Uterus (tissue), 4 donors: ENCODE data around the gene GSN. TPM values are rescaled to one million over a fixed set of nuclear protein-coding genes. Genes with fewer than 3 reads are reported as not detected.

Experiments used
- DNase-seq, 2 donors: peaks; one replicate each; pipeline ENCODE4 v3.0.0-alpha.2; 2019 to 2020
- H3K27ac ChIP-seq, 2 donors: fragments of 200-600 bp; sonication (generic); 1 replicate in 1 of 2; 2 replicates in 1 of 2; pipeline ENCODE4 v1.5.1; 2016 to 2018
- H3K27me3 ChIP-seq, 2 donors: fragments of 200-600 bp; sonication (generic); one replicate each; pipeline ENCODE4 v1.5.1; 2018 to 2019; ENCODE audit warnings: control low read depth in 1 of 2
- H3K36me3 ChIP-seq, 2 donors: fragments of 200-600 bp; sonication (generic); one replicate each; pipeline ENCODE4 v1.5.1; 2019; ENCODE audit warnings: control low read depth in 1 of 2
- H3K4me1 ChIP-seq, 2 donors: fragments of 200-600 bp; sonication (generic); one replicate each; pipeline ENCODE4 v1.5.1; 2018 to 2019; ENCODE audit warnings: control low read depth in 1 of 2
- H3K4me3 ChIP-seq, 2 donors: fragments of 200-600 bp; sonication (generic); 1 replicate in 1 of 2; 2 replicates in 1 of 2; pipeline ENCODE4 v1.5.1; 2018 to 2019; ENCODE audit warnings: mild to moderate bottlenecking in 1 of 2
- H3K9me3 ChIP-seq, 2 donors: fragments of 200-600 bp; sonication (generic); one replicate each; pipeline ENCODE4 v1.5.1; 2019; ENCODE audit warnings: control low read depth in 1 of 2
- POLR2A ChIP-seq, 2 donors: fragments of 450-650 bp; IDR thresholded peaks; one replicate each; pipeline ENCODE4 v1.6.1; 2016; ENCODE audit warnings: antibody characterized with exemption in 2 of 2, mild to moderate bottlenecking in 1 of 2, moderate library complexity in 1 of 2
- intact Hi-C: fragments of 100-400 bp; cut with DNase I; formaldehyde crosslinking; loops from one replicate; pipeline ENCODE4 v1.15.1; 2023; ENCODE audit warnings: low total_unique reads
- total RNA-seq, 4 donors: library from RNA; depleted of rRNA in 3 of 4; stranded (reverse); fragments of >200 nt in 3 of 4; gene quantifications; one replicate each; pipeline versions ENCODE4 v1.1.0 to v1.2.4, GENCODE V29; 2014 to 2023
- TF ChIP-seq, protein P1 (sequence below), 4 experiments: fragments of 200-600 bp in 2 of 4; fragments of 450-650 bp in 2 of 4; sonication (generic) in 2 of 4; IDR thresholded peaks; one replicate each; pipeline ENCODE4 v1.5.1; 2016 to 2019; ENCODE audit warnings: antibody characterized with exemption in 4 of 4, mild to moderate bottlenecking in 2 of 4, moderate library complexity in 1 of 4
- donor health status: DM: yes; HTN: yes; CAD: no.

Gene GSN
- total RNA-seq, 4 donors from 2014 or later = 567 to 1,619 (median 884) TPM

DNA sequence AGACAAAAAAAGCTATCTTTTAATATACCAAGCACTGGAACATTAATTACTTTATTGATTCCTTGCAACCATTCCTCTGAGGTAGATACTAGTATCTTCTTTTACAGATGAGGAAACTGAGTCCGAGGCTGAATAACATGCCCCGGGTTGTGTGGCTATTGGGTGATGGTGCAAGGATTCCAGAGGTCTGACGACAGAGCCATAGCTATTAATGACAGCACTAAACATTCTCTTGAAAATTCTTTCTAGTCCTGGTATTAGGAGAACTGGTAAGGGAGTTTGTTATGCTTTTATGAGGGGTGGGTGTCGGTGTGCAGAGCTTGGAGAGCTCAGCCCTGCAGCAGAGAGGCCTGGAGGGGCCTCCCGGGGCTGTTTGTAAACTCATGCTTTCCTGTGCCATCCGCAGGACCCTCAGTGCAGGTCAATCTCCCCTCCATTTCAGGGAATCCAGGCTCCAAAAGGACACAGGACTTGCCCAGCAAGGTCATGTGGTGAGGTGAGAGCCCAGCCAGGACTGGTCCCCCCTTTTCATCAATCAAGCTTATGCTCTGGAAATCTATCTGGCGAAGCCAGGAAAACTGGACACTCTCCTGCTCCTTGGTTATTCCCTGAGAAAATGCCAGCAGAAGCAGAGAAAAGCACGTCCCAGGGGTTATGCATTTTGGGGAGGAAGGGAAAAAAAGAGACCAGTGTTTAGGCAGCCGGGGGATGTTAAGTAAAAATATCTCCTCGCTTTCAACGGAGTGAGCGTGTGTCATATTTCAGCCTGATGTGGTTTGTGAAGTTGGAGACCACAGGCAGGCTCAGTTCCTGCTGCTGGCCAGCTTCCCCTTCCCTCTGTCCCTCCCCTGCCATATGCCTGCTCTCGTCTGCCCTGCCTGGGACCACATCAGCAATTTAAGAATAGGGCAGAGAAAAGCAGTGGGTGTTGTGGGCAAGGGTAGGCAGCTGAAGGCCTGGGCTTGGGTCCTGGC, 3.7 kb downstream of the GSN start:
- Histone ChIP-seq H3K9me3 (no peaks in the 10 kb centered on the region), H3K4me1 (peaks cover 11 to 40% of the 10 kb centered on the region in 2 donors), H3K36me3 (no peaks in the 10 kb centered on the region), H3K27me3 (no peaks in the 10 kb centered on the region), H3K27ac (peak overlapping the region; percentile 89 to 100), H3K4me3 (peak overlapping the region in 1 of 2 donors; percentile 19)
- intact Hi-C loops = no loop called here
- no peak for TF ChIP-seq POLR2A (IDR thresholded peaks at IDR 0.05)
- TF ChIP-seq, protein P1, sequence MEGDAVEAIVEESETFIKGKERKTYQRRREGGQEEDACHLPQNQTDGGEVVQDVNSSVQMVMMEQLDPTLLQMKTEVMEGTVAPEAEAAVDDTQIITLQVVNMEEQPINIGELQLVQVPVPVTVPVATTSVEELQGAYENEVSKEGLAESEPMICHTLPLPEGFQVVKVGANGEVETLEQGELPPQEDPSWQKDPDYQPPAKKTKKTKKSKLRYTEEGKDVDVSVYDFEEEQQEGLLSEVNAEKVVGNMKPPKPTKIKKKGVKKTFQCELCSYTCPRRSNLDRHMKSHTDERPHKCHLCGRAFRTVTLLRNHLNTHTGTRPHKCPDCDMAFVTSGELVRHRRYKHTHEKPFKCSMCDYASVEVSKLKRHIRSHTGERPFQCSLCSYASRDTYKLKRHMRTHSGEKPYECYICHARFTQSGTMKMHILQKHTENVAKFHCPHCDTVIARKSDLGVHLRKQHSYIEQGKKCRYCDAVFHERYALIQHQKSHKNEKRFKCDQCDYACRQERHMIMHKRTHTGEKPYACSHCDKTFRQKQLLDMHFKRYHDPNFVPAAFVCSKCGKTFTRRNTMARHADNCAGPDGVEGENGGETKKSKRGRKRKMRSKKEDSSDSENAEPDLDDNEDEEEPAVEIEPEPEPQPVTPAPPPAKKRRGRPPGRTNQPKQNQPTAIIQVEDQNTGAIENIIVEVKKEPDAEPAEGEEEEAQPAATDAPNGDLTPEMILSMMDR (IDR thresholded peaks at IDR 0.05) = no peak
- peak in 1 of 2 donors; percentile 45 for DNase-seq

DNA sequence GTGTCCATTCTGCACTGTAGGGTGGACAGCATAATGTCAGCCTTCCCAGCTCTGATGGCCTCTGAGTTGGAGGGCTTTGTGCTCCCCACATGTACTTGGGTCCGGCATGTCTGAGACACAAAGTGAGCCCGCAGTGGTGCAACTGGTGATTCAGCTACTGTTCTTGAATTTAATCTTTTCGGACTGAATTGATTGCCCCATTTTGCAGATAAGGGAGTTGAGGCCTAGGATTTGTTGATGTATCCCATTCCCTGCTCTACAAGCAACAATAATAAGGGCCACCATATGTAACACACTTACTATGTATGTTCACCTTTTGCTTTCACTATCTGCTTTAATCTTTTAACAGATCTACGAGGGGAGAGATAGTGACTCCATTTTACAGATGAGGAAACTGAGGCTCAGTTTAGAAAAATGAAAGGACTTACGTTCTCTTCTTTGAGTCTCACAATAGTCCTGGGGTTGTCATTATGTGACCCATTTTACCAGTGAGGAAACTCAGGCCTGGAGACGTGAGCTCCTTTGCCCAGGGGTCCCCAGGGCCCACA, 4.5 kb downstream of the GSN start:
- Histone ChIP-seq H3K9me3 (no peaks in the 10 kb centered on the region), H3K4me3 (no peak overlapping the region), H3K27ac (peak overlapping the region; percentile 89 to 100), H3K4me1 (peaks cover 13 to 32% of the 10 kb centered on the region in 2 donors), H3K27me3 (no peaks in the 10 kb centered on the region), H3K36me3 (no peaks in the 10 kb centered on the region)
- DNase-seq = no peak
- intact Hi-C loops = no loop called here
- TF ChIP-seq POLR2A (IDR thresholded peaks at IDR 0.05) = no peak
- TF ChIP-seq, protein P1 (IDR thresholded peaks at IDR 0.05) = no peak

DNA sequence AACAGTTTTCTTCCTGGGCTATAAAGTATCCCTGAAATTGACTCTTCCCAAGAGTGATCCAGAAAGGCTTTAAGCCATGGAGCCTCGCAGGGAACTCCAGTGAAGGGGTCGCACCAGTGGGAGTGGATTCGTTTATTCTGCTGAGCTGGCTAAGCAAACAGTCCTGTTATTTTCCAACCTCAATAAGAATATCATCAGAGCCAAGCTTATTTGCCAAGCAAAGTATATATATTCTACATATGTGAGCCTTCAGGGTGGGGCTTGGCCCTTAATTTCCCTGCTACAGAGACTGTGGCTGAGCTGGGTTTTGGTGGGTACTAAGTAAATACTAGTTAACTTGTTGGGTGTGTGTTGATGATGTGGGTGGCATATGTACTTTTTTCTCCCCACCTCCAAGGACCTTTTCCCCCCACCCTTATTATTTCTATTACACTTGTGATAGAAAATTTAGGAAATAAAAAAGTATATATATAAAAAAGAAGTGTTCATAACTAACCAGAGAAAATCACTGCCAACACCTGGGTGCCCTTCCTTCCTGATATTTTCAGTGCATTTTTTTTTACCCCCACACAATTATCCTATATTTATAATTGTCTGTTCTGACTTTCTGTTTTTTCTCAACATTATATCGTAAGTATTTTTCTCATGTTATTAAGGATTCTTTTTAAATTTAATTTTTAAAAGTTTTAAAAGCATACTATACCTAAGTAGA, 5.3 kb downstream of the GSN start:
- Histone ChIP-seq H3K27me3 (no peaks in the 10 kb centered on the region), H3K4me1 (peaks cover 20 to 32% of the 10 kb centered on the region in 2 donors), H3K9me3 (no peaks in the 10 kb centered on the region), H3K4me3 (no peak overlapping the region), H3K27ac (peak overlapping the region; percentile 89 to 100), H3K36me3 (no peaks in the 10 kb centered on the region)
- intact Hi-C loops = no loop called here
- TF ChIP-seq POLR2A (IDR thresholded peaks at IDR 0.05) = no peak
- TF ChIP-seq, protein P1 (IDR thresholded peaks at IDR 0.05) = no peak
- DNase-seq = no peak

DNA sequence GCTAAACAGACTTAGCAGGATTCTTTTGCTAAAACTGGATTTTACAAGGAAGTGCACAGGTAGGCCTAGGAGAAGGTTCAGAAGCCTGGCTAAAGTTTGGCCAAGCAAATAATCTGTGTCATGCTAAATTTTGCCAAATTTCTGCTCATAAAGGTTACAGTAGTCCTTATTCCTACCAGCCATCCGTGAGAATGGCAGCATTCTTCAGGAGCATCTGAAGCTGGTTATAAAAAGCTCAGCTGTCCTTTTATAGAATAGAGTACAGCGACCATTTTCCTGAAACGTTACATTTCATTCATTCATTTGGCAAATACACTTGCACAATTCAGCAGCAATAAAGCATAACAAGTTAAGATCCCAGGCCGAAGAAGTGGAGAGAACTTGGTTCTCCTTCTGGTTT, 6.9 kb downstream of the GSN start:
- intact Hi-C loops = no loop called here
- no peak overlapping the region for H3K4me3 ChIP-seq
- TF ChIP-seq, protein P1 (IDR thresholded peaks at IDR 0.05) = no peak
- H3K4me1 ChIP-seq = peaks cover 29 to 43% of the 10 kb centered on the region in 2 donors
- H3K36me3 ChIP-seq = no peaks in the 10 kb centered on the region
- DNase-seq = no peak
- peak overlapping the region; percentile 97 to 100 for H3K27ac ChIP-seq
- no peaks in the 10 kb centered on the region for H3K27me3 ChIP-seq
- no peaks in the 10 kb centered on the region for H3K9me3 ChIP-seq
